LoVo (cell line): ENCODE measurements around the gene GIT1.

Source experiments
- DNase-seq: peaks from one replicate; pipeline ENCODE4 v3.0.0-alpha.2; 2016; ENCODE audit warnings: low spot score

Gene GIT1

DNA sequence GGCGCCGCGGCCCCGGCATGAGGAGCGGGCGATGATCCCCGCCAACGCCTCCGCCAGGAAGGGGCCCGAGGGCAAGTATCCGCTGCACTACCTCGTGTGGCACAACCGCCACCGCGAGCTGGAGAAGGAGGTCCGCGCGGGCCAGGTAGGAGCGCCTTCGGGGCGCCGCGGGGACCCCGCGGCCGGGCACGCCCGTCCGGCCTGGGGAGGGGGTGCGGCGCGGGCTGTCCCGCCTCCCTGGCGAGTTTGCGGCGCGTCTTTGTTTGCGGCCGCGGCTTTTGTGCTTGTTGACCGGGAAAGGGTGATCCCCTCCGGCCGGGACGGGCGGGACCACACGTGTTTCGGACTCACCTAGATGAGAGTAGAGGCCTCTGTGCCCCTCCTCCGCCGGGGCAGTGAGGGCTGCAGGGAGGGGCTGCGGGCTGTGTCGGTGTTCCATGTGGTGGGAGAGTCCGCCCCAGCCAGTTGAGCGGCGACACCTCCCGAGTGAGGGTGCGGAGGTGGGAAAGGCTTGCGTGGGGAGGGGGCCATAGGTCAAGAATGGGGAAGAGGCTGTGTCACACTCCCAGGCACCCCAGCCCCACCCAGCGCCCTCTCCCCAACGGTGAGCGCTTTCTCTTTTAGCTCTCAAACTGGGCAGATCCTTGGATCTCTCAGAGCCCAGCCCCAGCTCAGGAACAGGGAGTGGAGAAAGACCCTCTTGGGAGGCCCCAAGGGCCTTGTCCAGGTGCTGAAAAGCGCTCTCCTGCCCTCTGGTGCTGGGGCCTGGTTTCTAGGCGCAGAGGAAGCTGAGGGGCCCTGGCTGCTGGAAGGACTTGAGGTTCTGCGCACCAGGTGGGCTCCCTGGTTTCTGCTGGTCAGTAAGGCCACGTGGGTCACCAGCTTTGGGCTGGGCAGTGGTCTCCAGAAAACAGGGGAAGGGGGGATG, 4.4 kb upstream of the GIT1 start:
- peak; percentile 39 for DNase-seq

DNA sequence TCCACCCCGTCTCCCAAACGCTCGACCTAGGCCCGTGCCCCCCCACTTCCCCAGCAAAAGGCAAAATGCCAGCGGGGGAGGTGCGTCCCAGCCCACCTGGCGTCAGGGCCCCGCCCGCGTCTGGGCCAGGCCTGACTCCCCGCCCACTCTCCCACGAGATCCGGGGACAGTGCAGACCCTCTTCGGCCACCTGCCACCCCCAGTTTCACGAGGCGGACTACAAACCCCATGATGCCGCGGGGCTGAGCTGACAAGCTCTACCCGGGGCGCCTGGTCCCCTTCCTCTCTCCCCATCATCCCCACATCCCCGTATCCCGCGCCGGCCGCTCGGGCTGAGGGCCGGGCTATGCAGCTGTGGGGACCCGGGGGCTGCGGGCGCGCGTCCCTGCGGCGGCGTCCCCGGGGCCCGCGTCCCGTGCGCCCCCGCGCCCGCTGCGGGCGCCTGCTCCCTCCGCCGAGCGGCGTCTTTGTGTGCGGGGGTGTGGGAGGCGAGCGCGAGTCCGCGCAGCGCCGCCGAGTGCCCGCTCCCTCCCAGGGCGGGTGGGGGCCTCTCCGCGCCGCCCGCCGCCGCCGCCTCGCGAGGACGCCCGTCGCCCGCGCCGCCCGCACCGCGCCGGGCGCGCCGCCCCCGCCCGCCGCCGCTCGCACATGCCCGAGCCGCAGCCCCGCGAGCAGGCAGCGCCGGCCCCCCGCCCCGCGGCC, 3.6 kb upstream of the GIT1 start, which contains the start of gene ANKRD13B:
TSS of gene ANKRD13B (plus strand) at position 283 of the 702 bp plus-strand sequence. CDS start 490 bp downstream, outside the sequence.
- DNase-seq: peak; percentile 24

DNA sequence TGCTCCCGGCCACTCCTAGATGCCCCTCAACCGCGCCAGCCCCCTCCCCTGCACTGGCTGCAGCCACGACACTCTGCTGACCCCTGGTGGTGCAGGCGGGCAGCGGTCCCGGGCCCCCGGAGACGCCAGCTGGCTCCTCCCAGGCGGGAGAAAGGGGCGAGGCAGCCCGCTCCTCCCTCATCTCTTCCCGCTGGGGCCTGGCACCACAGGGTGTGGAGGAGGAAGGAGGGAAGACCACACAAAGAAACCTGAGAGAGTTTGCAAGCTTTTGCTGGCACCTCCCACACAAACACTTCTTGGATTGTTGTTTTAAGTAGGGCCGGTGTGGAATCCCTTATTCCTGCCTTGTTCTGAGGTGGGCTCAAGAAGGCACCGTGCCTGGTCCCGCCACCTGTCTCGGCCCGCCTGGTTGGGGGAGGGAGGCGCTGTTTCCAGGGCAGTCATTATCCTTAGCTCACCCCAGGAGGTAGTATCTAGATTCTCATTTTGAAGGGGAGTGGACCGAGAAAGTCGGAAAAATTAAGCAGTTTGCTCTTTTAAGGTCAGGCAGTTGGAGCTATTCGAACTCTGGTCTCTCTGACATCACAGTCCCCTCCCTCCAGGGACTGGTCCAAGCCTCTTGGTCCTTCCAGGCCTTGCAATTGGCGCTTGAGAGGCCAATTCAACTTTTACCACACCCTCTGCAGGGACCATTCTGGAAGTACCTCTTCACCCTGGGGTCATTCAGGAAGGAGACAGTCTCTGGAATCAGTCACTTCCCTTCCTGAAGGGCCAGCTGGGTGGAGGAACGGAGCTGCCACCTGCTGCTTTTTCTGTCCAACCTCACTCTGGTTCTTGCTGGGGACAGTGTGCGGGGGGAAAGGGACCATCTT, 2.5 kb upstream of the GIT1 start:
- DNase-seq: peak; percentile 90

DNA sequence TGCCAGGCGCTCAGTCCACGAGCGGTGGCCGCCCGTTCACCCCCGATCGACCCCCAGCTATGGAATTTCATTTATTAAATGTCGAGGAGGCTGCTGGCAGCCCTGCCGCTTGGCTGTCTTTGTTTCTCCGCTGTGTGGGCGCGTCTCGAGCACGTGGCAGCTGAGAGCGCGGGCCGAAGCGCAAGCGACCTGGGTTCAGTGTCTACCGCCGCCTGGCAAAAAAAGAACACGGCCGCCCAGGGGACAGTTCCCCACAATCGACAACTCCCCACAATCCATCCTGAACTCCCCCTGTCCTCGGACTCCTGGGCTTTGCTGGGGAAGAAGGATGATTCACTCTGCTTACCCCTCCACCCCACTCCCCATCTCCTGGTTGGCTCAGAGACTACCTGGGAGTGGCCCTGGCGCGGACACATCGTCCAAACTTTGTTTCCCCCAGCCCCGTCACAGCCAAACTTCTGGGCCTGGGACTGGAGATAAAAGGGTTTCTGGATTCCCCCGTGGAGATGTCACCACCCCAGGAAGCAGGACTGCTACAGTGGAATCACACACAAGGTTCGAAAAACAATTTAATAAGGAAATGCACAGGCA, 1.8 kb upstream of the GIT1 start:
- DNase-seq: no peak

DNA sequence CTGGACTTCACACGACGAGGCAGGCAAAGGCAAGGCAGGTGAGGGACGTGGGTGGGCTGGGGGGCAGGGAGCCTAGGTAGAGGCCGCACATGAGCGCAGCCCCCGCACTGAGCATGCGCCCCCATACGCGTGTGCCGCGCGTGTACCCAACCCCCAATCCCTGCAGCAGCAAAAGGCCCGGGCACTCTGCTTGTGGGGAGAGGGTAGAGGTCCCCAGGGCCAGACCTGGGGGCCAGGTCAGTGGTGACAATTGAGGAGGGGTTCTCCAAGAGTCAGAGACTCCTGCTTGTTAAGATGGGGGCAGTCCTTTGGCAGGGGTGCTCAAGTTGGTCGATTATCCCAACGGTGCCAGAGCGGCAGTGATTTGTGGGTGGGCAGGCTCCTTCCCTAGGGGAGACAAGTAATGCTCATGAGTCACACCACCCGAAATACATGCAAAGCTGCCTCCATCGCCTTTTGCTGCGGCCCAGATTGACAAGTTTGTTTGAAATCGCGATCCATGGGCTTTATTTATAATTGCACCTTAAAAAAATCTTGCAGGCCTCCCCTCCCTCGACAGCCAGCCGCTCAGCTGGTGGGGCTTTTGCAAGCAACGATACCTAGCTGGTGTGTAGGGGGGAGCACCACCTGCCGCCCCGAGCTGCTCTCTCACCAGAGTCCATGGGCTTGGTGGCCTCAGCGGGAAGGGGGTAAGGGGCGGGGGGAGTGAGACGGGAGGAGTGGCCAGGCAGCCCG, 1.1 kb upstream of the GIT1 start:
- no peak for DNase-seq

GRCh38 chr17:29588562-29589411, 661 bp downstream of the GIT1 start:
- no peak for DNase-seq

DNA sequence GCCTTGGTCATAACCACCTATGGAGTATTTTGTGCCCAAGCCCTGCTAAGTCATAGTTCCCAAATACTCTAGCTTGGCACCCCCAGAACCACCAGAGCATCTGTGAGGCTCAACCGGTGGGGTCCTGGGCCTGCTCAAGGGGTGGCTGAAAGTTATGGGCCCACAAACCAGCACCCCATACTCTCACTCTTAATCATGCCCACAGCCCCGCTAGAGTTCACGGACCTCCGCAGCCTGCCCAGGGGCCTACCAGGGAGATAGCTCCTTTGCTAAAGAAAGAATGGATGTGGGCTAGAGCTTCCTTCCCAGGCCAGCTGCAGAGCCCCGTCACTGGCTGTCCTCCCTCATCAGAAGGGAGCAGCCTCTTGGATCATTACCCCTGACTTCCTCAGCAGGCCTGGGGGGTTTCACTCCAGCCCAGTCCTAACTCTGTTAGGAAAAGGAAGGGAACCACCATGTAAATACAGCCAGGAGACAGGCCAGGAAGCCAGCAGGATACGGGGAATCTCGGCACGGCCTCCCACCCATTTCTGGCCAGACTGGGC, 1.4 kb downstream of the GIT1 start:
- DNase-seq: no peak

DNA sequence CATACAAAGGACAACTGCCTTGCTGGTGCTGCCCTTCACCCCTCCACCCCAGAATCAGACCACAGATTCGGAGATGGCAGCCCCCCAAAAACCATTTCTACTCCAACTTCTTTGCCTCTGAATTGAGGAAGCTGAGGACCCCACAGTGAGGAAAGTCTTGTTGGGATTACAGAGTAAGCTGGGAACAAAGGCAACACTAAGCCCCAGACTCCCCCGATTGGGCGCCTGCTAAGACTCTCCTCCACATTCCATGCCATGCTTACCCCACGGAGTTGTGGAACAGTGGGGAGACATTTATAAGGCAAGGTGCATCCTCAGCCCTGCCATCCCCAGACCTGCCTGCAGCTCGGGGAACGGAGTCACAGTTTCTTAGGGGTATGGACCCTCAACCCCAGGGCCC, 1.9 kb downstream of the GIT1 start:
- no peak for DNase-seq

DNA sequence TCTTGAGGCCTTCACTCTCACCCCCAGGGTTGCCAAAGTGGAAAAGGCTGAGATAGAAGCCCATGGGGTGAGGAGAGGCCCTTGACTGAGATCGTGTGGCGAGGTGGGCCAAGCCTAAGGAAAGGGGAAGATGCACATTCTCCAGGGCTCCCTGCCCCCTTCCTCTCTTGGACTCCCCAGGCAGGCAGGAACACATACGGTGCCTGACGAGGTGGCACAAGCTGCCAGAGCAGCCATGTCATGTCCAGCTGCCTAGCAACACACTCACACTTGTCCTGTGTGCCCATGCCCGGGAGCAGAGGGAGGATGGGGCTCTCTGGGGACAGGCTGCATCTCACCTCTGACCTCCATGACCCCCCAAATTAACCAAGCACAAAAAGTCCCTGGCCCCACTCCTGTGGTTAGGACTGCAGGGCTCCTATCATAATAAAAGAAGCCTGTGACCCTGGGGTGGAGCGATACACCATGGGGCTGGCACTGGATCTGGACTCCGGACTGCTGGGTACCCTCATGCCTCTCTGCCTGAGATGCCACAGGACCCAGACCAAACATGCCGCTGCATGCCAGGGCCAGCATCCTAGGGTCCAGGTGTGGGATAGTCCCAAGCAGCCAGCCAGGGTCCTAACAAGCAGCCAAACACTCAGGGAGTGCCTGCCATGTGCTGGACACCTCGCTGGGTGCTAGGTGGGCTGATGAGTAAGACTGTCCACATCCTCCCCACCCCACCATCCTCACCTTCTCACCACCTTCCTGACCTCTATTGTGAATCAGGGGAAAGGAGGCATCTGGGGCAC, 2.6 kb downstream of the GIT1 start:
- no peak for DNase-seq

GRCh38 chr17:29585080-29585751, 4.2 kb downstream of the GIT1 start:
- no peak for DNase-seq

DNA sequence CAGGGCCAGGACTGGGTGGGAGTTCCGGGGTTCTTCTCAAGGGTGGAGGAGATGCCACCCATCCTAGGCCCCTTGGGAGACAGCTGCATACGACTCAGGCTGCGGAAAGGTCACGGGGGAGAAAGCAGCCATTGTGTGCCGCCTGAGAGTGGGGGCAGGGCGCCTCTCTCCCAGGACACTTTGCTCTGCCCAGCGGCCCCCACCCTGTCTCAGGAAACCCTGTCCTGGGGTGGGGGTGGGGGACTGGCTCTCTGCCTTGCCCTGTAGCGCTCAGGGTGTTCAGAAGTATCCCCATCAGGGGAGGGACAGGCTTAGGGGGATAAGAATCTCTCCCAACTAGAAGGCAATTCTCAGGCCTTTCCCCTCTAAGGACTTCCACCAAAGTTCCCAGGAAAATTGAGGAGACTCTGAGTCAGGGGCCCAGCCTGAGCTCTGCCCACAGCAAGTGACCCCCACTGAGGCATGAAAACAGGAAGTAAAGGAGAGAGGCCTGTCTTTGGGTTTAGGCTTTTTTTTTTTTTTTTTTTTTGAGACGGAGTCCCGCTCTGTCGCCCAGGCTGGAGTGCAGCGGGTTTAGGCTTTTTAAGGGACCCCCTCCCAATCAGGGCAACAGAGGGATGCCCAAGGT, 4.9 kb downstream of the GIT1 start:
- no peak for DNase-seq

DNA sequence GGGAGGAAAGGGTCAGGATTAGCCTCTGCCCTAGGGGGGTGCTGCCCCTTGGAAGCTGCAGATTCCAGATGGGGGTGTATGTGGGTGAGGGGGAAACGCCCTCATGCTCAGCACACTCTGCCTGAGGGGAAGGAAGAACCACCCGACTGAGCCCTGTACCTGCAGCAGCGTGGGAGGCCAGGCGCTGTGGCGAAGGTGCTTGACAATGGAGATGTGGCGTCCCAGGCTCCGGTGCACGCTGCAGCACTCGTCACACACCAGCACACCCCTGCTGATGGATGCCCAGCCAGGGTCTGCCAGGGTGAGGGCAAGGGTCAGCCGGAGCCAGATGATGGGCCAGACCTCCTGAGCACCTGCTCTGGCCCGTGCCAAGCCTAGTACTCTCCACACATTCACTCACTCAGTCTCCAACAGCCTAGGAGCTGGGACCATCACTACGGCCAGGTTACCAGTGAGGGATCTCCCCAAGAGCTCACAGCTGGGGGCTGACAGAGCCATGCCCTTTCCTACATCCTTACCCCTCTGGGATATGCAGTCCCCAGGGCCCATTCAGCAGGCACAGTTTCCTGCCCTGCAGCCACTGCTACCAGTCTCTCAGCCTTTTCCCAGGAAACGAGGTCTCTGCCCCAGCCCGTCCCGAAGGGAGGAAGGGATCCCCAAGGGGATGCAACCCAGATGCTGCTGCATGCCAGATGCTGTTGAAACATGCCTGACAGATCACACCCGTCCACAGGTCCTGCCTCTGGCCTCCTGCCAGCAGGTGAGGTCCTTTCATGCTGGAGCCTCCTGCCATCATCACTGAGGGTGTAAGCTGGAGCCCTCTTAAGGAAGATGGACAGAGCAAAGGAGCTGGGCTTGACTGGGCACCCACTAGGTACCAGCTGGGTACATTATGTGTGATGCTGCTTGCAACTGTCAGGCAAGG, 5.9 kb downstream of the GIT1 start:
- DNase-seq: no peak

DNA sequence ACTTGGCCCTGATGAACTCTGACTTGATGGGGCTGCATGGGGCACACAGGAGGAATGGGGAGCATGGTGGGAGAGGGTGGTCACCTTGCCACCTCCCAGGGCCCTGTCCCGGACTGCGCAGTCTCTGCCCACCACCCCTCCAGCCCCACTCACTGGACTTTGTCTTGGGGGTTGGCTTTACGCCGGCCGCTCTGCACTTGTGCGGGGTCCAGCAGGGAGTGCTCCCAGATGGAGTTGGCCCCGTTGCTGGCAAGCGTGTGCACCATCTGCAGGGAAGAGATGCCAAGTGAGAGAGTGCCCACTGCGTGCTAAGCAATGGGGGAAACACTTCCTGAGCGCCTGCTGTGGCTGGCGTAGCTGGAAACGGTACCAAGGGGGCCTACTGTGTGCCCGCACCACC, 6.7 kb downstream of the GIT1 start:
- DNase-seq: no peak

- no peak for DNase-seq
Measured at GRCh38 chr17:29582254-29582765, 7.1 kb downstream of the GIT1 start.

- DNase-seq: no peak
Measured at GRCh38 chr17:29581583-29582253, 7.7 kb downstream of the GIT1 start.
